ENCODE measurements around the gene ROBO1.

DNA sequence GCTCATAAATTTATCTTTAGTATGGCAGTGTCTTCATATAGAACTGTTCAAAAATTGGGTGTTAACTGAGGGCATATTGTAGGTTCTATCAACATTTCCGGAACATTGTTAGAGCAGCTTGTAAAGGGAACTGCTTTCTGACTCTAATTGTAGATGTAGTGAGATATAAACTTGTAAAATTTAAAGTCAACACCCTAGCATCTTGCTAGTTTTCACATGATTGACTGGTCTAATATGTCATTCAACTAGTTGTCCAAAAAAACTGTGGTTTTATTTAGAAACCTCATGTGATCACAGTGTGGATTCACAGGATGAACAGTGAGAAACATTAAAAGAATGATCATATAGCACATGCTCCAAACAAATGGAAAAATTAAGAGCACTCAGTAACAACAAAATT is 607.4 kb downstream of the ROBO1 start:
- TF ChIP-seq, protein P1, sequence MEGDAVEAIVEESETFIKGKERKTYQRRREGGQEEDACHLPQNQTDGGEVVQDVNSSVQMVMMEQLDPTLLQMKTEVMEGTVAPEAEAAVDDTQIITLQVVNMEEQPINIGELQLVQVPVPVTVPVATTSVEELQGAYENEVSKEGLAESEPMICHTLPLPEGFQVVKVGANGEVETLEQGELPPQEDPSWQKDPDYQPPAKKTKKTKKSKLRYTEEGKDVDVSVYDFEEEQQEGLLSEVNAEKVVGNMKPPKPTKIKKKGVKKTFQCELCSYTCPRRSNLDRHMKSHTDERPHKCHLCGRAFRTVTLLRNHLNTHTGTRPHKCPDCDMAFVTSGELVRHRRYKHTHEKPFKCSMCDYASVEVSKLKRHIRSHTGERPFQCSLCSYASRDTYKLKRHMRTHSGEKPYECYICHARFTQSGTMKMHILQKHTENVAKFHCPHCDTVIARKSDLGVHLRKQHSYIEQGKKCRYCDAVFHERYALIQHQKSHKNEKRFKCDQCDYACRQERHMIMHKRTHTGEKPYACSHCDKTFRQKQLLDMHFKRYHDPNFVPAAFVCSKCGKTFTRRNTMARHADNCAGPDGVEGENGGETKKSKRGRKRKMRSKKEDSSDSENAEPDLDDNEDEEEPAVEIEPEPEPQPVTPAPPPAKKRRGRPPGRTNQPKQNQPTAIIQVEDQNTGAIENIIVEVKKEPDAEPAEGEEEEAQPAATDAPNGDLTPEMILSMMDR (conservative IDR thresholded peaks at IDR 0.05; ENCODE audit: low read depth, low read length), result no peak
- TF ChIP-seq EZH2 (IDR thresholded peaks at IDR 0.05; ENCODE audit: low read length, unreplicated experiment) (no peak), EZH2phosphoT487 (IDR thresholded peaks at IDR 0.05; ENCODE audit: borderline replicate concordance, low read length) (no peak)

All from PC-3 (cell line).